Panc1 (cell line): ENCODE data around the gene DCAF4. TPM values are rescaled to one million over a fixed set of nuclear protein-coding genes. Genes with fewer than 3 reads are reported as not detected.

Experiments used
- ATAC-seq: fragments of 200-7000 bp; cut with Tn5 transposase; 2 replicates; pipeline ENCODE4 v1.9.1; 2020; ENCODE audit warnings: mild to moderate bottlenecking, moderate library complexity
- BruUV-seq: library from RNA; stranded (reverse); fragments of 400-500 nt; replicated peaks from 2 replicates; lab custom pipeline; 2021; lab: Mats Ljungman, UMichigan
- CTCF ChIA-PET: fragments of 300-600 bp; sonication (Branson Sonifier 250); formaldehyde crosslinking; loops from one replicate; lab custom pipeline; 2022; ENCODE audit warnings: antibody characterized with exemption; lab: Charles Lee
- POLR2A ChIA-PET: fragments of 300-600 bp; sonication (Branson Sonifier 250); formaldehyde crosslinking; loops from one replicate; lab custom pipeline; 2022; ENCODE audit warnings: antibody characterized with exemption; lab: Charles Lee
- DNase-seq: peaks from one replicate; pipeline ENCODE4 v3.0.0-alpha.2; 2010; ENCODE audit warnings: low read depth, low spot score
- H3K27ac ChIP-seq: 2 replicates; pipeline ENCODE4 v1.5.1; 2011; ENCODE audit warnings: mild to moderate bottlenecking, low read length, inconsistent platforms
- H3K27me3 ChIP-seq: fragments of 200-500 bp; sonication (Bioruptor generic); 2 replicates; pipeline ENCODE4 v1.6.0; 2014; ENCODE audit warnings: low read length, inconsistent platforms; ENCODE audit not compliant: control insufficient read depth, insufficient read depth
- H3K36me3 ChIP-seq: fragments of 200-500 bp; sonication (Bioruptor generic); 2 replicates; pipeline ENCODE4 v1.5.1; 2014; ENCODE audit warnings: inconsistent platforms, mild to moderate bottlenecking, low read length, moderate library complexity; ENCODE audit not compliant: control insufficient read depth, insufficient read depth
- H3K4me1 ChIP-seq: 2 replicates; pipeline ENCODE4 v1.5.1; 2011; ENCODE audit warnings: inconsistent platforms, mild to moderate bottlenecking, low read length, moderate library complexity; ENCODE audit not compliant: control insufficient read depth, insufficient read depth
- H3K4me3 ChIP-seq, 2 experiments: 2 replicates each; pipeline ENCODE4 v1.5.1; 2011 to 2012; ENCODE audit warnings: low read depth in 2 of 2, low read length in 2 of 2, mild to moderate bottlenecking in 2 of 2, inconsistent platforms in 1 of 2, moderate library complexity in 1 of 2
- H3K9me3 ChIP-seq: fragments of 200-500 bp; sonication (Bioruptor generic); 2 replicates; pipeline ENCODE4 v1.5.1; 2014; ENCODE audit warnings: low read depth, mild to moderate bottlenecking, inconsistent platforms, low read length, moderate library complexity; ENCODE audit not compliant: control insufficient read depth, insufficient read depth
- POLR2AphosphoS5 ChIP-seq: IDR thresholded peaks from 2 replicates; pipeline ENCODE4 v1.6.1; 2012; ENCODE audit warnings: mild to moderate bottlenecking, low read depth, low read length, moderate library complexity
- SIN3A ChIP-seq: IDR thresholded peaks from 2 replicates; pipeline ENCODE4 v1.6.1; 2012; ENCODE audit warnings: low read depth, mild to moderate bottlenecking, low read length, moderate library complexity, borderline replicate concordance; ENCODE audit not compliant: insufficient read depth
- TCF7L2 ChIP-seq: IDR thresholded peaks from 2 replicates; pipeline ENCODE4 v1.6.1; 2011; ENCODE audit warnings: mild to moderate bottlenecking, low read depth, low read length, inconsistent platforms
- in situ Hi-C: cut with HindIII; loops from 2 replicates; pipeline ENCODE4 v1.10.0; 2016; ENCODE audit warnings: low sequenced_read_pairs, low pct_unique_long_range_greater_than_20kb
- intact Hi-C: fragments of 100-400 bp; cut with micrococcal nuclease; formaldehyde crosslinking; loops from one replicate; pipeline ENCODE4 v1.10.0; 2022; ENCODE audit not compliant: unreplicated experiment
- total RNA-seq: library from RNA; stranded (reverse); gene quantifications from one replicate; pipeline ENCODE4 v1.2.1, GENCODE V29; 2021; ENCODE audit not compliant: unreplicated experiment
- TF ChIP-seq, protein P1 (sequence below), 2 experiments: IDR thresholded peaks; 2 replicates each; pipeline ENCODE4 v1.6.1; 2011 to 2012; ENCODE audit warnings: low read depth in 2 of 2, control low read depth in 1 of 2, low read length in 1 of 2, mild to moderate bottlenecking in 1 of 2, moderate library complexity in 1 of 2; ENCODE audit not compliant: insufficient read depth in 1 of 2
- TF ChIP-seq, protein P2 (sequence below): fragments of 450-650 bp; IDR thresholded peaks from 2 replicates; pipeline ENCODE4 v1.5.1; 2017; ENCODE audit warnings: mild to moderate bottlenecking

Gene DCAF4
- total RNA-seq, 1 experiment from 2014 or later = 18.2 TPM

DNA sequence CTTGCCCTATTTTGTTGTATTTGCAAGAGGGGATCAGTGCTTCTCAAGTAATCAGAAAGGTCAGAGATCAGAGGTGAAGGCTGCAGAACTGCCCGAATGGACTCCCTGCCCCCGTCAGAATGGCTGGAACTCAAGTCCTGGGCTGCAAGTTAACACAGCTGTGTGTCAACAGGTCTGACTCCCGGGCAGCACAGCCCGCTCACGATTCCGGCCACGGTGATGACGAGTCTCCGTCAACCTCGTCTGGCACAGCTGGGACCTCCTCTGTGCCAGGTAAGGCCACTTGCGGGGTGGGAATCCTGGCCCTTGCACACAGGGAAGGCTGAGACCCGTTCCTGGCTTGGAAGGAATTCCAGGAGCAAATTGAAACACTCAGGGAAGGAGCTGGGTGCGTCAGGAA lies 13.4 kb downstream of the DCAF4 start:
- no peaks in the 10 kb centered on the region for H3K4me1 ChIP-seq
- ChIA-PET CTCF (no interaction called here), POLR2A (interaction anchor here (0.6 kb wide), 2 partner anchors 24 to 606 kb away, joined by 3 to 16 read pairs; no protein-coding TSS in a partner anchor)
- peaks cover 2% of the 10 kb centered on the region; the same call in 1 of the 2 replicates for H3K36me3 ChIP-seq
- ATAC-seq (no peak), DNase-seq (no peak)
- BruUV-seq = no TSS peak
- H3K27me3 ChIP-seq = no peaks in the 10 kb centered on the region
- no peak overlapping the region for H3K4me3 ChIP-seq
- no peak overlapping the region for H3K27ac ChIP-seq
- TF ChIP-seq POLR2AphosphoS5 = no peak
- TF ChIP-seq, protein P1, sequence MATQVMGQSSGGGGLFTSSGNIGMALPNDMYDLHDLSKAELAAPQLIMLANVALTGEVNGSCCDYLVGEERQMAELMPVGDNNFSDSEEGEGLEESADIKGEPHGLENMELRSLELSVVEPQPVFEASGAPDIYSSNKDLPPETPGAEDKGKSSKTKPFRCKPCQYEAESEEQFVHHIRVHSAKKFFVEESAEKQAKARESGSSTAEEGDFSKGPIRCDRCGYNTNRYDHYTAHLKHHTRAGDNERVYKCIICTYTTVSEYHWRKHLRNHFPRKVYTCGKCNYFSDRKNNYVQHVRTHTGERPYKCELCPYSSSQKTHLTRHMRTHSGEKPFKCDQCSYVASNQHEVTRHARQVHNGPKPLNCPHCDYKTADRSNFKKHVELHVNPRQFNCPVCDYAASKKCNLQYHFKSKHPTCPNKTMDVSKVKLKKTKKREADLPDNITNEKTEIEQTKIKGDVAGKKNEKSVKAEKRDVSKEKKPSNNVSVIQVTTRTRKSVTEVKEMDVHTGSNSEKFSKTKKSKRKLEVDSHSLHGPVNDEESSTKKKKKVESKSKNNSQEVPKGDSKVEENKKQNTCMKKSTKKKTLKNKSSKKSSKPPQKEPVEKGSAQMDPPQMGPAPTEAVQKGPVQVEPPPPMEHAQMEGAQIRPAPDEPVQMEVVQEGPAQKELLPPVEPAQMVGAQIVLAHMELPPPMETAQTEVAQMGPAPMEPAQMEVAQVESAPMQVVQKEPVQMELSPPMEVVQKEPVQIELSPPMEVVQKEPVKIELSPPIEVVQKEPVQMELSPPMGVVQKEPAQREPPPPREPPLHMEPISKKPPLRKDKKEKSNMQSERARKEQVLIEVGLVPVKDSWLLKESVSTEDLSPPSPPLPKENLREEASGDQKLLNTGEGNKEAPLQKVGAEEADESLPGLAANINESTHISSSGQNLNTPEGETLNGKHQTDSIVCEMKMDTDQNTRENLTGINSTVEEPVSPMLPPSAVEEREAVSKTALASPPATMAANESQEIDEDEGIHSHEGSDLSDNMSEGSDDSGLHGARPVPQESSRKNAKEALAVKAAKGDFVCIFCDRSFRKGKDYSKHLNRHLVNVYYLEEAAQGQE (IDR thresholded peaks at IDR 0.05; ENCODE audit: insufficient read depth in 1 of 2, low read depth in 2 of 2, low read length in 1 of 2) = no peak
- TF ChIP-seq, protein P2, sequence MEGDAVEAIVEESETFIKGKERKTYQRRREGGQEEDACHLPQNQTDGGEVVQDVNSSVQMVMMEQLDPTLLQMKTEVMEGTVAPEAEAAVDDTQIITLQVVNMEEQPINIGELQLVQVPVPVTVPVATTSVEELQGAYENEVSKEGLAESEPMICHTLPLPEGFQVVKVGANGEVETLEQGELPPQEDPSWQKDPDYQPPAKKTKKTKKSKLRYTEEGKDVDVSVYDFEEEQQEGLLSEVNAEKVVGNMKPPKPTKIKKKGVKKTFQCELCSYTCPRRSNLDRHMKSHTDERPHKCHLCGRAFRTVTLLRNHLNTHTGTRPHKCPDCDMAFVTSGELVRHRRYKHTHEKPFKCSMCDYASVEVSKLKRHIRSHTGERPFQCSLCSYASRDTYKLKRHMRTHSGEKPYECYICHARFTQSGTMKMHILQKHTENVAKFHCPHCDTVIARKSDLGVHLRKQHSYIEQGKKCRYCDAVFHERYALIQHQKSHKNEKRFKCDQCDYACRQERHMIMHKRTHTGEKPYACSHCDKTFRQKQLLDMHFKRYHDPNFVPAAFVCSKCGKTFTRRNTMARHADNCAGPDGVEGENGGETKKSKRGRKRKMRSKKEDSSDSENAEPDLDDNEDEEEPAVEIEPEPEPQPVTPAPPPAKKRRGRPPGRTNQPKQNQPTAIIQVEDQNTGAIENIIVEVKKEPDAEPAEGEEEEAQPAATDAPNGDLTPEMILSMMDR = no peak
- no peak for TF ChIP-seq TCF7L2
- TF ChIP-seq SIN3A = no peak
- in situ Hi-C loops = no loop called here
- no peaks in the 10 kb centered on the region for H3K9me3 ChIP-seq
- intact Hi-C loops = no loop called here

DNA sequence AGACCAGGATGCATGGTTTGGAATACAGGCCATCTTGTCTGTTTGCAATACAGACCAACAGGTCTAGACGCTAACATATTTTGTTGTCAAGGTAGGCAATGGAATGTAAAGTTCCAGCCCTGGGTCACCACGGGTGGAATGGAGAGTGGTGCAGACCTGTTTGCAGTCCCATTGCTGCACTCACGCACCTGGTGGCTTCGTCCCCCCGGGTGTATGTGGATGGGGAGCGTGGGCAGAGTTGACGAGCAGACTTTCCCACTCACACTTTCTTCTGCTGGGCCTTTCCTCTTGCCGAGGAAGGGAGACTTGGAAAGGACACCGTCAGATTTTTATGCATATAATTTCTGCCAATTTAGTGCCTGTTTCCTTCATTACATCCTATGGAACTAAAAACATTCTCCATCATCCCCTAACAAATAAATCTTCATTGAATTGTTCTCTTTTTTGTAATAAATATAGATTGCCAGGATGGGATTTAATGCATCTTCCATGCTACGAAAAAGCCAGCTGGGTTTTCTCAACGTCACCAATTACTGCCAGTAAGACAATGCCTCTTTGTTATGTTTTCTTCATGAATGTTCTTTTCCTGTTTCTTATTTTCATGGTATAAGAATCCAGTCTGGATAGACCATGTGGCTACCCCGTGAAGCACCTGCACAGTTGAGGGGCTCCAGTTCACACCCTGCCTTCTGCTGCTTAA lies 15.2 kb downstream of the DCAF4 start:
- DNase-seq = no peak
- intact Hi-C loops = no loop called here
- Histone ChIP-seq H3K27me3 (no peaks in the 10 kb centered on the region), H3K4me3 (no peak overlapping the region), H3K27ac (no peak overlapping the region), H3K36me3 (peaks cover 2% of the 10 kb centered on the region; the same call in 1 of the 2 replicates), H3K4me1 (no peaks in the 10 kb centered on the region), H3K9me3 (no peaks in the 10 kb centered on the region)
- TF ChIP-seq, protein P1 (IDR thresholded peaks at IDR 0.05; ENCODE audit: insufficient read depth in 1 of 2, low read depth in 2 of 2, low read length in 1 of 2) = no peak
- TF ChIP-seq POLR2AphosphoS5 (no peak), TCF7L2 (no peak), SIN3A (no peak)
- TF ChIP-seq, protein P2 = no peak
- in situ Hi-C loops = no loop called here
- BruUV-seq = no TSS peak
- ATAC-seq = no peak
- POLR2A ChIA-PET = no interaction called here
- CTCF ChIA-PET = no interaction called here
